Mucosa of stomach (tissue), 1 donor: ENCODE measurements around the gene GNAI2.
"Not testable (repeated sequence)": the region's sequence is repeated elsewhere in the genome, so short reads cannot be mapped to it uniquely, and the experiment has no call there.

Experiments used
- H3K27me3 ChIP-seq: one replicate; pipeline ENCODE4 v1.7.0; 2013; ENCODE audit warnings: mild to moderate bottlenecking, low read length; ENCODE audit not compliant: control insufficient read depth, insufficient read depth
- H3K36me3 ChIP-seq: one replicate; pipeline ENCODE4 v1.7.0; 2013; ENCODE audit warnings: low read length; ENCODE audit not compliant: control insufficient read depth, insufficient read depth
- H3K4me1 ChIP-seq: one replicate; pipeline ENCODE4 v1.7.0; 2013; ENCODE audit warnings: mild to moderate bottlenecking, low read length; ENCODE audit not compliant: control insufficient read depth, insufficient read depth
- H3K4me3 ChIP-seq: one replicate; pipeline ENCODE4 v1.7.0; 2013; ENCODE audit warnings: low read length
- H3K9ac ChIP-seq: one replicate; pipeline ENCODE4 v1.7.0; 2013; ENCODE audit warnings: mild to moderate bottlenecking, low read length, moderate library complexity
- H3K9me3 ChIP-seq: one replicate; pipeline ENCODE4 v1.7.0; 2013; ENCODE audit warnings: mild to moderate bottlenecking, low read length, moderate library complexity; ENCODE audit not compliant: control insufficient read depth
- donor health status: Pancreatic carcinoma.

GNAI2 gene

DNA sequence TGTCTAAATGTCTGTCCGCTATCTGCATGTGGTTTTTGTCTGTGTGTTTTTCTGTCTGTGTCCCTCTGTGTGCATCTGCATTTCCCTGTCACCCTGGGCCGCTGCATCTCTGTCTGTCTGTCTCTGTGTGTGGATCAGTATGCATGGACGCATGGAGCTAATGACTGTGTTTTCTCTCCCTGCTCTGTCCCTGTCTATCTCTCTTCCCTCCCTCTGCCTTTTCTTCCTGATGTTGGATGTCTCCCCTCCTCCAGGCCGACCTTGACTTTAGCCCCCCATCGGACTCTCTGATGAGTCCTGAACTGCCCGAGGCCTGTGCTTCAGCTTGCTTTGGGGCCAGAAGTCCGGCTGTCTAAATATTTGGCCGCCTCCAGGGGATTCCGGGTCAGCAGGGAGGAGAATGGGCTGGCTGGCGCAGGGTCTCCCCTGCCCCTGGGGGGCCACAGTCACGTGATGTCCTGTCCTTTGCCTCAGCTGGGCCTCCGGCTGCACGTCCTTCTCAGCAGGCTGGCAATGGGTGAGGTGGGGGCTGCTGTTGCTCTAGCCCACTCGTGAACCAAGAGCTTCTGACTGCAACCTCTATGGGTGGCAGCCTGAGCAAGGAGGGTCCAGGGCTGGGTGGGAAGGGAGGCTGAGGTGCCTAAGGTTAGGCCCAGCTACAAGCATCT, 27.2 kb upstream of the GNAI2 start:
- H3K4me1 ChIP-seq: peaks cover 38% of the 10 kb centered on the region
- no peak overlapping the region for H3K9ac ChIP-seq
- no peak overlapping the region for H3K4me3 ChIP-seq
- H3K9me3 ChIP-seq: no peaks in the 10 kb centered on the region
- no peaks in the 10 kb centered on the region for H3K36me3 ChIP-seq
- H3K27me3 ChIP-seq: peaks cover 33% of the 10 kb centered on the region

- Histone ChIP-seq H3K9me3 (no peaks in the 10 kb centered on the region), H3K4me3 (no peak overlapping the region), H3K36me3 (no peaks in the 10 kb centered on the region), H3K27me3 (peaks cover 21% of the 10 kb centered on the region), H3K4me1 (peaks cover 38% of the 10 kb centered on the region), H3K9ac (no peak overlapping the region)
These were observed 25.9 kb upstream of the GNAI2 start for GRCh38 chr3:50210176-50210509.

- H3K36me3 ChIP-seq: no peaks in the 10 kb centered on the region
- peaks cover 16% of the 10 kb centered on the region for H3K27me3 ChIP-seq
- peaks cover 32% of the 10 kb centered on the region for H3K4me1 ChIP-seq
- H3K9ac ChIP-seq: no peak overlapping the region
- no peak overlapping the region for H3K4me3 ChIP-seq
- no peaks in the 10 kb centered on the region for H3K9me3 ChIP-seq
These were observed 25.3 kb upstream of the GNAI2 start for GRCh38 chr3:50210510-50211367.

- H3K36me3 ChIP-seq, H3K4me3 ChIP-seq, H3K9me3 ChIP-seq, H3K9ac ChIP-seq, H3K27me3 ChIP-seq: not testable (repeated sequence)
- H3K4me1 ChIP-seq: peaks cover 27% of the 10 kb centered on the region
These were observed 24.7 kb upstream of the GNAI2 start for GRCh38 chr3:50211368-50211717.

GRCh38 chr3:50211930-50212329, 24.1 kb upstream of the GNAI2 start:
- H3K4me3 ChIP-seq: no peak overlapping the region
- peaks cover 27% of the 10 kb centered on the region for H3K4me1 ChIP-seq
- H3K36me3 ChIP-seq: no peaks in the 10 kb centered on the region
- peaks cover 5% of the 10 kb centered on the region for H3K27me3 ChIP-seq
- no peak overlapping the region for H3K9ac ChIP-seq
- H3K9me3 ChIP-seq: no peaks in the 10 kb centered on the region

DNA sequence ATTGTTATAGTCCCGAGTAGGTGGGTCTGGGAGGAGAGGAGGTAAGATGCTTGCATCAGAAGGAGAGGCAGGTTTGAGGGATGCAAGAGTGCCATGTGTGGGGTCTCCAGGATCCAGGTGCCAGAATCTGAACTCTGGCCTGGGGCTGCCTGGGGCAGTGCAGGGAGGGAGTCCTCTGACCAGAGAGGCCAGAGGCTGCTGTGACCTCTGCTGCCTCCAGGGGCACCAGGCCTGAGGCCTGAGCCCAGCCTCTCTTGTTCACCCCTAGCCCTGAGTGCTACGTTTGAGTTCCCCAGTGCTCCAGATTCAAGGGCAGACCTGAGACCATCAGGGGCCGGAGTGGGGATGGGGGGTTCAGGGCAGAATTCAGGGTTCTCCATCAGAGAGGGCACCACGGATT, 23.5 kb upstream of the GNAI2 start:
- Histone ChIP-seq H3K4me3 (no peak overlapping the region), H3K4me1 (peaks cover 27% of the 10 kb centered on the region), H3K9ac (no peak overlapping the region)

GRCh38 chr3:50212971-50213370, 23.0 kb upstream of the GNAI2 start:
- H3K4me1 ChIP-seq: peaks cover 27% of the 10 kb centered on the region
- no peaks in the 10 kb centered on the region for H3K36me3 ChIP-seq
- H3K27me3 ChIP-seq: peaks cover 7% of the 10 kb centered on the region
- no peak overlapping the region for H3K9ac ChIP-seq
- H3K9me3 ChIP-seq: no peaks in the 10 kb centered on the region
- no peak overlapping the region for H3K4me3 ChIP-seq

More for the DNA sequence above, 23.5 kb upstream of the GNAI2 start:
- Histone ChIP-seq H3K27me3 (peaks cover 7% of the 10 kb centered on the region), H3K9me3 (no peaks in the 10 kb centered on the region), H3K36me3 (no peaks in the 10 kb centered on the region)

GRCh38 chr3:50213373-50213772, 22.6 kb upstream of the GNAI2 start:
- Histone ChIP-seq H3K27me3 (peaks cover 7% of the 10 kb centered on the region), H3K4me1 (peaks cover 27% of the 10 kb centered on the region), H3K4me3 (no peak overlapping the region), H3K9ac (no peak overlapping the region), H3K36me3 (no peaks in the 10 kb centered on the region), H3K9me3 (no peaks in the 10 kb centered on the region)

DNA sequence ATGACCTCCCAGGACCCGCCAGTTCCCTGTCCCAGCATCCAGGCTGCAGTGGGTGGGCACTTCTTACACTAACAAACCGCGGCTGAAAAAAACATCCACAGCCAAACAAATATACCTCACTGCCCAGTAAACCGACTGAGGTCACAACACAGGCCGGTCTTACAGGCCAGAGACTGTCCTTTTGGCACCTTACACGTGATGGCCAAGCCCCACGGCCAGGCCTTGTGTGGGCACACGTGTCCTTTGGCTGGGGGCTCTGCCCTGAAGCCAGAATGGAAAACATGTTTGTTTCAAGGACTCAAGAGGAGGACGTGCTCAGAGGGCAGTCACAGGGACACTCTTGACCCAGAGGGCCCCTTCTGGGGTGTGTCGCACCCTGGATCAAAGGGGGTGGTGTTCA, 21.2 kb upstream of the GNAI2 start:
- Histone ChIP-seq H3K4me3 (no peak overlapping the region), H3K36me3 (no peaks in the 10 kb centered on the region), H3K9ac (no peak overlapping the region), H3K9me3 (no peaks in the 10 kb centered on the region), H3K4me1 (peaks cover 27% of the 10 kb centered on the region), H3K27me3 (peaks cover 7% of the 10 kb centered on the region)

- Histone ChIP-seq H3K4me3 (no peak overlapping the region), H3K9me3 (no peaks in the 10 kb centered on the region), H3K4me1 (peaks cover 20% of the 10 kb centered on the region), H3K9ac (no peak overlapping the region), H3K27me3 (peaks cover 2% of the 10 kb centered on the region), H3K36me3 (no peaks in the 10 kb centered on the region)
These were observed 20.5 kb upstream of the GNAI2 start for GRCh38 chr3:50215529-50215928.

- H3K4me1 ChIP-seq: peaks cover 14% of the 10 kb centered on the region
- H3K36me3 ChIP-seq: no peaks in the 10 kb centered on the region
- H3K9ac ChIP-seq: no peak overlapping the region
These were observed 18.3 kb upstream of the GNAI2 start for GRCh38 chr3:50217681-50218080.

DNA sequence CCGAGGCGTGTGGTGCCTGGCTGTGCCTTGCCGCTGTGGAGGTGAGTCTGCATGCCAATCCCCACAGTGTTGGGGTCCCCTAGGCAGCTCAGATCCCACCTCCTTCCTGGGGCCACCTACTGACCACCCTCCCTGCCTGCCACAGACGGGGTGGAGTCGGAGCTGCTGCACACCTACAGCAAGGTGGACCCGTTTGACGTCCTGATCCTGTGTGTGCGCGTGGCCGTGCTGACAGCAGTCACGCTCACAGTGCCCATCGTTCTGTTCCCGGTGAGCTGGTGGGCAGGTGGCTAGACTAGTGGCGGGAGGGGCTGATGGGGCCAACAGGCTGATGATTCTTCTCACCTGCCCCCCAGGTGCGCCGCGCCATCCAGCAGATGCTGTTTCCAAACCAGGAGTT, 17.6 kb upstream of the GNAI2 start:
- H3K4me1 ChIP-seq: peaks cover 7% of the 10 kb centered on the region
- H3K36me3 ChIP-seq: no peaks in the 10 kb centered on the region
- no peak overlapping the region for H3K4me3 ChIP-seq

More at GRCh38 chr3:50217681-50218080, 18.3 kb upstream of the GNAI2 start:
- no peaks in the 10 kb centered on the region for H3K9me3 ChIP-seq
- no peak overlapping the region for H3K4me3 ChIP-seq
- H3K27me3 ChIP-seq: peaks cover 2% of the 10 kb centered on the region

More for the DNA sequence above, 17.6 kb upstream of the GNAI2 start:
- Histone ChIP-seq H3K27me3 (peaks cover 2% of the 10 kb centered on the region), H3K9ac (no peak overlapping the region), H3K9me3 (no peaks in the 10 kb centered on the region)
